ENCODE measurements around the gene TBPL1.

- TF ChIP-seq CTCF (IDR thresholded peaks at IDR 0.05) (no peak), POLR2A (IDR thresholded peaks at IDR 0.05) (no peak)
These were observed 50.5 kb downstream of the TBPL1 start for GRCh38 chr6:134003542-134003951.

Measured in thyroid gland (tissue), 4 donors.